ENCODE results near the gene NOC4L.

The NOC4L gene

GRCh38 chr12:132200800-132201199, 56.5 kb downstream of the NOC4L start:
- H3K4me1 ChIP-seq (ENCODE audit: insufficient read depth, low read length) = peaks cover 7% of the 10 kb centered on the region; the same call in 1 of the 2 replicates
- no peak overlapping the region for H3K9ac ChIP-seq (ENCODE audit: low read depth, low read length)
- H3K9me3 ChIP-seq (ENCODE audit: control insufficient read depth, insufficient read depth, low read length) = no peaks in the 10 kb centered on the region
- no peaks in the 10 kb centered on the region; the same call in 1 of the 2 replicates for H3K36me3 ChIP-seq (ENCODE audit: insufficient read depth, low read length)

- Histone ChIP-seq H3K36me3 (ENCODE audit: insufficient read depth, low read length) (no peaks in the 10 kb centered on the region; the same call in 1 of the 2 replicates), H3K9me3 (ENCODE audit: control insufficient read depth, insufficient read depth, low read length) (no peaks in the 10 kb centered on the region), H3K4me1 (ENCODE audit: insufficient read depth, low read length) (peaks cover 7% of the 10 kb centered on the region; the same call in 1 of the 2 replicates), H3K9ac (ENCODE audit: low read depth, low read length) (no peak overlapping the region)
These were observed 57.3 kb downstream of the NOC4L start for GRCh38 chr12:132201391-132202120.
